Heart right ventricle (tissue), 16 donors: Measurements from ENCODE around the gene GHITM. TPM values are rescaled to one million over a fixed set of nuclear protein-coding genes. Genes with fewer than 3 reads are reported as not detected.
"Not testable (repeated sequence)": the region's sequence is repeated elsewhere in the genome, so short reads cannot be mapped to it uniquely, and the experiment has no call there.

ENCODE experiments used
- ATAC-seq, 8 donors: fragments of 200-7000 bp; cut with Tn5 transposase; one replicate each; pipeline ENCODE4 v1.9.1; 2020; ENCODE audit warnings: mild to moderate bottlenecking in 8 of 8, moderate library complexity in 8 of 8, moderate number of reproducible peaks in 1 of 8
- DNase-seq, 2 donors: peaks; one replicate each; pipeline ENCODE4 v3.0.0-alpha.2; 2020
- H3K27ac ChIP-seq, 10 donors: fragments of 200-600 bp; sonication (generic) in 2 of 10; one replicate each; pipeline versions ENCODE4 v1.5.0 to v1.8.0; 2020 to 2022; ENCODE audit warnings: mild to moderate bottlenecking in 3 of 10
- H3K27me3 ChIP-seq, 7 donors: fragments of 200-600 bp; one replicate each; pipeline ENCODE4 v1.8.0; 2021 to 2022; ENCODE audit warnings: mild to moderate bottlenecking in 2 of 7
- H3K36me3 ChIP-seq, 9 donors: fragments of 200-600 bp; sonication (generic) in 1 of 9; one replicate each; pipeline versions ENCODE4 v1.5.0 to v1.8.0; 2020 to 2022; ENCODE audit warnings: mild to moderate bottlenecking in 2 of 9
- H3K4me1 ChIP-seq, 9 donors: fragments of 200-600 bp; sonication (generic) in 1 of 9; one replicate each; pipeline versions ENCODE4 v1.5.0 to v1.8.0; 2020 to 2022; ENCODE audit warnings: mild to moderate bottlenecking in 4 of 9
- H3K4me3 ChIP-seq, 10 donors: fragments of 200-600 bp; sonication (generic) in 2 of 10; one replicate each; pipeline versions ENCODE4 v1.5.0 to v1.8.0; 2020 to 2022; ENCODE audit warnings: mild to moderate bottlenecking in 7 of 10, moderate library complexity in 2 of 10
- H3K9me3 ChIP-seq, 11 donors: fragments of 200-600 bp in 10 of 11; sonication (generic) in 2 of 11; one replicate each; pipeline versions ENCODE4 v1.5.0 to v1.8.0; 2013 to 2022; ENCODE audit warnings: mild to moderate bottlenecking in 2 of 11, control low read depth in 1 of 11, moderate library complexity in 1 of 11
- WGBS, 2 donors: extraction: QIAGEN DNeasy Blood & Tissue Kit; methylation state at CpG; one replicate each; pipeline ENCODE4 v1.1.7; 2013; ENCODE audit warnings: inconsistent platforms in 1 of 2; 5-methylcytosine and 5-hydroxymethylcytosine counted together
- intact Hi-C, 10 donors: fragments of 100-400 bp; cut with DNase I; formaldehyde crosslinking; loops; one replicate each; pipeline versions ENCODE4 v1.11.1 to v1.14.2; 2022
- polyA plus RNA-seq, 2 donors: library from polyadenylated mRNA; stranded (reverse); fragments of 200-250 nt; gene quantifications; one replicate each; pipeline ENCODE4 v1.2.3, GENCODE V29; 2013
- total RNA-seq, 10 donors: library from RNA; stranded (reverse); fragmentation: NEBNext Ultra II Directional in 3 of 10; extraction: Animal tissue kit (Norgen Biotek cat#: 25700) in 3 of 10; gene quantifications; one replicate each; pipeline versions ENCODE4 v1.2.1 to v1.2.4, GENCODE V29; 2021 to 2023
- TF ChIP-seq, protein P1 (sequence below), 9 donors: fragments of 200-600 bp; sonication (generic) in 2 of 9; IDR thresholded peaks; one replicate each; pipeline versions ENCODE4 v1.5.0 to v1.8.0; 2021 to 2022; ENCODE audit warnings: antibody characterized with exemption in 9 of 9, mild to moderate bottlenecking in 5 of 9, moderate library complexity in 1 of 9
- donor health status: Arrhythmogenic right ventricular cardiomyopathy.
- donor health status: ischemic (EF 13 %, LVEDD 7.1; RV severe dilation, severe dysfunction).
- donor health status: healthy with polysubstance abuse.
- donor health status: DM: no; HTN: yes; CAD: no.
- donor health status: DM: no; HTN: no; CAD: no.
- donor health status: ischemic (EF 25% LVEDD 6.9; RV normal size, moderate dysfunction).
- donor health status: ischemic (EF 25% LVEDD 5.7; RV mildly dilated, moderate dysfunction).
- donor health status: healthy.
- donor health status: DM: yes; HTN: yes; CAD: no.
- donor health status: Ischemic cardiomyopathy.
- donor health status: ischemic (EF 35%, LVEDD 5.7; RV mildly dilated, moderate dysfunction).
- donor health status: nonischemic (EF 11% LVEDD 7.7; RV severe dilation, severe dysfunction).
- donor health status: DM: yes; HTN: yes; CAD: no.
- donor health status: PGD.
- donor health status: ischemic (EF 29% LVEDD 5.4; RV normal size, mild dysfunction).
- donor health status: nonischemic (EF 23%, LVEDD 6.1; RV moderate dilation, normal function).

GHITM gene
- total and polyA plus RNA-seq, 12 donors, result 123 to 552 (median 427) TPM

- WGBS, 2 donors, result 89% methylated on average over 19 to 20 of the region's 21 CpGs
- DNase-seq, H3K27ac ChIP-seq: not testable (repeated sequence)
These were observed 32.6 kb downstream of the GHITM start for GRCh38 chr10:84171700-84172466.

DNA sequence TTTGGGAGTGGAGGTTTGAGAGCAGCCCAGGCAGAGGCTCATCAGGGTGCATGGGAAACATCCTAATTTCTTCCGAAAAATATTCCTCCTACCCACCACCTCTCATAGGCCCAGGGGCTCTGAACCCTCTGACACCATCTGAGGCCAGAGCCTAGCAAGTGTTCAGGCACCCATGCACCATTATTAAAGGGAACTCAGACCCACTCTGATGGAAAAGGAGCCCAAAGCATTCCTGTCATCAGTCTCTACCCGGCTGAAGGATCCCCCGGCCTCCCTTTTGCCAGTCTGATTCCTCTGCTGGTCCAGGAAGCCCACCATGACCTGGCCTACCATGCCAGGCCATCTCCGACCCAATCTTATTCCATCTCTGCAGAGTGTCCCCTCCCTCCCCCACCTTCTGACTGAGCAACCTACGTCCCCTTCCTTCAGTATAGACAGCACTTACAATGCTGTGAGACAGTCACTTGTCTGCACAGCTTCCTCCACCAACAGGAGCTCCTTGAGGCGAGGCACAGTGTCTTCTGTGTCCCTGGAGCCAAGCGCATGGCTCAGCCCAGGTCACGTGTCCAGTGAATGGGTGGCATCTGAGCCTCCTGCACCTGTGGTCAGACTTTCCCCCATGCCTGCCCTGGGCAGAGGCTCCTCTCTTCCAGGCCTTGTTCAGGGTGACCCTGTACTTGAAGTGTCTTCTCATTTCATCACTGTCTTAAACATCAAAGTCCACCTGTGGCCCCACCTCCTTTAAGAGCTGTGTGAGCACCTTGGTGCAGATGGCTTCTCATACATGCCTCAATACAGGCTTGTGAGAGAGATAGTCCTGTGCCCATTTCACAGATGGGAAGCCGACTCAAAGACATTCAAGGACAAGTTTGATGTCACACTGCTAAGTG is 33.4 kb downstream of the GHITM start:
- H3K9me3 ChIP-seq, result peaks cover 0 to 2% (median 0%) of the 10 kb centered on the region in 11 donors
- H3K4me1 ChIP-seq, result peaks cover 0 to 1% (median 0%) of the 10 kb centered on the region in 9 donors
- no peak overlapping the region for H3K4me3 ChIP-seq
- no peak for DNase-seq
- no peak overlapping the region for H3K27ac ChIP-seq
- H3K27me3 ChIP-seq, result no peaks in the 10 kb centered on the region
- no peaks in the 10 kb centered on the region for H3K36me3 ChIP-seq
- intact Hi-C loops, result no loop called here
- TF ChIP-seq, protein P1, sequence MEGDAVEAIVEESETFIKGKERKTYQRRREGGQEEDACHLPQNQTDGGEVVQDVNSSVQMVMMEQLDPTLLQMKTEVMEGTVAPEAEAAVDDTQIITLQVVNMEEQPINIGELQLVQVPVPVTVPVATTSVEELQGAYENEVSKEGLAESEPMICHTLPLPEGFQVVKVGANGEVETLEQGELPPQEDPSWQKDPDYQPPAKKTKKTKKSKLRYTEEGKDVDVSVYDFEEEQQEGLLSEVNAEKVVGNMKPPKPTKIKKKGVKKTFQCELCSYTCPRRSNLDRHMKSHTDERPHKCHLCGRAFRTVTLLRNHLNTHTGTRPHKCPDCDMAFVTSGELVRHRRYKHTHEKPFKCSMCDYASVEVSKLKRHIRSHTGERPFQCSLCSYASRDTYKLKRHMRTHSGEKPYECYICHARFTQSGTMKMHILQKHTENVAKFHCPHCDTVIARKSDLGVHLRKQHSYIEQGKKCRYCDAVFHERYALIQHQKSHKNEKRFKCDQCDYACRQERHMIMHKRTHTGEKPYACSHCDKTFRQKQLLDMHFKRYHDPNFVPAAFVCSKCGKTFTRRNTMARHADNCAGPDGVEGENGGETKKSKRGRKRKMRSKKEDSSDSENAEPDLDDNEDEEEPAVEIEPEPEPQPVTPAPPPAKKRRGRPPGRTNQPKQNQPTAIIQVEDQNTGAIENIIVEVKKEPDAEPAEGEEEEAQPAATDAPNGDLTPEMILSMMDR (IDR thresholded peaks at IDR 0.05), result no peak
- 87 to 91% methylated on average over 9 of the region's 9 CpGs for WGBS, 2 donors
- no peak for ATAC-seq

More at GRCh38 chr10:84171700-84172466, 32.6 kb downstream of the GHITM start:
- H3K36me3 ChIP-seq, intact Hi-C loops, H3K4me3 ChIP-seq, H3K27me3 ChIP-seq, H3K4me1 ChIP-seq, H3K9me3 ChIP-seq, ATAC-seq: not testable (repeated sequence)

GRCh38 chr10:84173501-84173929 is 34.2 kb downstream of the GHITM start, which contains the start of gene GPR15LG:
GPR15LG (plus strand) TSS chr10:84173801; CDS start chr10:84173852, 51 bp downstream.
- DNase-seq (no peak), ATAC-seq (no peak)
- Histone ChIP-seq H3K27me3 (no peaks in the 10 kb centered on the region), H3K27ac (no peak within 1 kb of the TSS), H3K4me1 (peaks cover 0 to 7% (median 0%) of the 10 kb centered on the region in 9 donors), H3K4me3 (no peak within 1 kb of the TSS), H3K36me3 (no peaks in the 10 kb centered on the region), H3K9me3 (no peaks in the 10 kb centered on the region)
- TF ChIP-seq, protein P1 (IDR thresholded peaks at IDR 0.05), result no peak
- WGBS, 2 donors, result 72 to 75% methylated on average over 2 of the region's 2 CpGs
- intact Hi-C loops, result no loop called here

DNA sequence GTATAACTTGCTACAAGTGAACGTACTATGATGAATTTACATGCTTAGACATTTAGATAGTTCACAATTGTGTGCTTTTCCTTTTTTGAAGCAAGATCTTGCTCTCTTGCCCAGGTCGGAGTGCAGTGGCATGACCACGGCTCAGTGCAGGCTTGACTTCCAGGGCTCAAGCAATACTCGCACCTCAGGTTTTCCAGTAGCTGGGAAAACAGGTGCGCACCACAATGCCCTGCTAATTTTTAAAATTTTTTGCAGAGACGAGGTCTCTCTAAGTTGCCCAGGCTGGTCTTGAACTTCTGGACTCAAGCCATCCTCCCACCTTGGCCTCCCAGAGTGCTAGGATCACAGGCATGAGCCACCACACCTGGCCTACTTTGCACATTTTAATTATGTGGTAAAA is 36.1 kb downstream of the GHITM start:
- no peak overlapping the region for H3K27ac ChIP-seq
- no peak overlapping the region for H3K4me3 ChIP-seq
- peaks cover 0 to 4% (median 0%) of the 10 kb centered on the region in 7 donors for H3K27me3 ChIP-seq
- intact Hi-C loops, result no loop called here
- H3K9me3 ChIP-seq, result no peaks in the 10 kb centered on the region
- TF ChIP-seq, protein P1 (IDR thresholded peaks at IDR 0.05), result no peak
- H3K4me1 ChIP-seq, result peaks cover 0 to 7% (median 0%) of the 10 kb centered on the region in 9 donors
- DNase-seq (no peak), ATAC-seq (no peak)
- no peaks in the 10 kb centered on the region for H3K36me3 ChIP-seq
- WGBS, 2 donors, result 87 to 88% methylated on average over 6 of the region's 6 CpGs
